Neutrophil (primary cell): Measurements from ENCODE around the gene PTEN.
A peak's percentile ranks its signal among the peaks of the same experiment; 100 is the strongest.
"Not testable (repeated sequence)": the region's sequence is repeated elsewhere in the genome, so short reads cannot be mapped to it uniquely, and the experiment has no call there.

ENCODE experiments used
- H3K27ac ChIP-seq: fragments of 200-600 bp; sonication (generic); 2 replicates; pipeline ENCODE4 v1.5.1; 2016; ENCODE audit warnings: mild to moderate bottlenecking, moderate library complexity
- H3K27me3 ChIP-seq: fragments of 200-600 bp; sonication (generic); 2 replicates; pipeline ENCODE4 v1.6.0; 2016; ENCODE audit warnings: mild to moderate bottlenecking
- H3K36me3 ChIP-seq: fragments of 200-600 bp; sonication (generic); 2 replicates; pipeline ENCODE4 v1.5.1; 2017
- H3K4me1 ChIP-seq, 2 experiments: fragments of 200-600 bp in 1 of 2; sonication (generic) in 1 of 2; 1 replicate in 1 of 2; 2 replicates in 1 of 2; pipeline versions ENCODE4 v1.5.1 to v1.6.1; 2013 to 2016; ENCODE audit warnings: low read depth in 1 of 2, low read length in 1 of 2, mild to moderate bottlenecking in 1 of 2, moderate library complexity in 1 of 2; ENCODE audit not compliant: control insufficient read depth in 1 of 2, insufficient read depth in 1 of 2
- H3K4me3 ChIP-seq, 2 experiments: fragments of 200-600 bp in 1 of 2; sonication (generic) in 1 of 2; 1 replicate in 1 of 2; 2 replicates in 1 of 2; pipeline ENCODE4 v1.5.1; 2013 to 2016; ENCODE audit warnings: low read depth in 1 of 2, low read length in 1 of 2, mild to moderate bottlenecking in 1 of 2, moderate library complexity in 1 of 2
- H3K9me3 ChIP-seq: fragments of 200-600 bp; sonication (generic); 2 replicates; pipeline ENCODE4 v1.5.1; 2016
- TF ChIP-seq, protein P1 (sequence below): fragments of 200-600 bp; sonication (generic); IDR thresholded peaks from 2 replicates; pipeline ENCODE4 v1.5.1; 2016; ENCODE audit warnings: antibody characterized with exemption

Gene PTEN

DNA sequence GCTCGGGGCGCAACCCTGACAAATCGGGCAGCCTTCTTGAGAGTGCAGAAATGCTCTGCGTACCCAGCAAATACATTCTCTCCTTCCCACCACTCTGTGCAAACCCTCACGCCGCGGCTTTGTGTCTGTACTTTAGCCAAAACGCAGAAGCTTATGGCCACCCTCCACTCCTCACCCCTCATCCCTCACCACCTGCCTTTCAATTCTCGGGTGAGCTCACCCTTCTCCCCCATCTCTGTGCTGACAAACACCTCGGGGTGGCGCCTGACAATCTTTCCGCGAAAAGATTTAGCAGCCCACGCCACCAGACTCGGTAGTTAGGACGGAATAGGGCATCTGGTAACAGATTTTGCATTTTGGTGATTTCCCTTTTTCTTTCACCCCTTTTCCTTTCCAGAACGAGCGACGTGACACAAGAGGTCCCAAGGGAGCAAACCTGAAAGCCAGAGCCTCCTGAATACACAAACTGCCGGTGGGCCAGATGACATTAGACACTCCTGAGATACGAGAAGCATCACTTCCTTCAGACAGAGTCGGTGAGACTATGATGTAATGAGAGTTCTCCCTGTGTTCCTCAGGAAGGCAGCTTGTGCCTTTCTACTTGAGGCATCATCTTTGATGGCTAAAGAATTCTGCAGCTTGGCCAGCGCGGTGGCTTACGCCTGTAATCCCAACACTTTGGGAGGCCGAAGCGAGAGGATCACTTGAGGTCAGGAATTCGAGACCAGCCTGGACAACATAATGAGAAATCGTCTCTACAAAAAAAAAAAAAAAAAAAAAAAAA lies 44.7 kb upstream of the PTEN start:
- Histone ChIP-seq H3K4me3 (peak overlapping the region; percentile 80 to 93), H3K9me3 (no peaks in the 10 kb centered on the region), H3K4me1 (peaks cover 20 to 21% of the 10 kb centered on the region in 2 experiments), H3K27me3 (no peaks in the 10 kb centered on the region), H3K27ac (peak overlapping the region; percentile 81), H3K36me3 (no peaks in the 10 kb centered on the region)
- TF ChIP-seq, protein P1, sequence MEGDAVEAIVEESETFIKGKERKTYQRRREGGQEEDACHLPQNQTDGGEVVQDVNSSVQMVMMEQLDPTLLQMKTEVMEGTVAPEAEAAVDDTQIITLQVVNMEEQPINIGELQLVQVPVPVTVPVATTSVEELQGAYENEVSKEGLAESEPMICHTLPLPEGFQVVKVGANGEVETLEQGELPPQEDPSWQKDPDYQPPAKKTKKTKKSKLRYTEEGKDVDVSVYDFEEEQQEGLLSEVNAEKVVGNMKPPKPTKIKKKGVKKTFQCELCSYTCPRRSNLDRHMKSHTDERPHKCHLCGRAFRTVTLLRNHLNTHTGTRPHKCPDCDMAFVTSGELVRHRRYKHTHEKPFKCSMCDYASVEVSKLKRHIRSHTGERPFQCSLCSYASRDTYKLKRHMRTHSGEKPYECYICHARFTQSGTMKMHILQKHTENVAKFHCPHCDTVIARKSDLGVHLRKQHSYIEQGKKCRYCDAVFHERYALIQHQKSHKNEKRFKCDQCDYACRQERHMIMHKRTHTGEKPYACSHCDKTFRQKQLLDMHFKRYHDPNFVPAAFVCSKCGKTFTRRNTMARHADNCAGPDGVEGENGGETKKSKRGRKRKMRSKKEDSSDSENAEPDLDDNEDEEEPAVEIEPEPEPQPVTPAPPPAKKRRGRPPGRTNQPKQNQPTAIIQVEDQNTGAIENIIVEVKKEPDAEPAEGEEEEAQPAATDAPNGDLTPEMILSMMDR = no peak

DNA sequence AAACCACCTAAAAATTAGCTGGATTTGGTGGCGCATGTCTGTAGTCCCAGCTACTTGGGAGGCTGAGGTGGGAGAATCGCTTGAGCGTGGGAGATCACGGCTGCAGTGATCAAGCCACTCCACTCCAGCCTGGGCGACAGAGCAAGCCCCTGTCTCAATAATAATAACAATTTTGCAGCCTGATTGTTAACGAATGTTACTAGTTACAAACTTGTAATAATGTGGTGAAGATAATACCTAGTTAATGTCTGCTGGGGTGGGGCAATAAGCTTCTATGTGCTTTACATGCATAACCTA lies 44.2 kb upstream of the PTEN start:
- TF ChIP-seq, protein P1 = no peak
- H3K27ac ChIP-seq = no peak overlapping the region
- H3K4me1 ChIP-seq = peaks cover 20 to 21% of the 10 kb centered on the region in 2 experiments
- no peaks in the 10 kb centered on the region for H3K9me3 ChIP-seq
- H3K4me3 ChIP-seq = no peak overlapping the region
- no peaks in the 10 kb centered on the region for H3K27me3 ChIP-seq
- no peaks in the 10 kb centered on the region for H3K36me3 ChIP-seq

GRCh38 chr10:87826653-87827052 lies 36.8 kb upstream of the PTEN start:
- Histone ChIP-seq H3K9me3 (no peaks in the 10 kb centered on the region), H3K27ac (no peak overlapping the region), H3K4me1 (no peaks in the 10 kb centered on the region), H3K36me3 (no peaks in the 10 kb centered on the region), H3K27me3 (no peaks in the 10 kb centered on the region), H3K4me3 (no peak overlapping the region)
- TF ChIP-seq, protein P1 = no peak

- H3K27ac ChIP-seq = no peak overlapping the region
Measured at GRCh38 chr10:87827681-87828080, 35.7 kb upstream of the PTEN start.

GRCh38 chr10:87829051-87829450 lies 34.4 kb upstream of the PTEN start:
- not testable (repeated sequence) for H3K4me1 ChIP-seq, H3K27me3 ChIP-seq, H3K4me3 ChIP-seq, H3K9me3 ChIP-seq, H3K36me3 ChIP-seq, H3K27ac ChIP-seq

More at GRCh38 chr10:87827681-87828080, 35.7 kb upstream of the PTEN start:
- no peaks in the 10 kb centered on the region for H3K4me1 ChIP-seq
- no peaks in the 10 kb centered on the region for H3K9me3 ChIP-seq
- no peaks in the 10 kb centered on the region for H3K27me3 ChIP-seq
- H3K4me3 ChIP-seq = no peak overlapping the region
- TF ChIP-seq, protein P1 = no peak
- H3K36me3 ChIP-seq = no peaks in the 10 kb centered on the region

DNA sequence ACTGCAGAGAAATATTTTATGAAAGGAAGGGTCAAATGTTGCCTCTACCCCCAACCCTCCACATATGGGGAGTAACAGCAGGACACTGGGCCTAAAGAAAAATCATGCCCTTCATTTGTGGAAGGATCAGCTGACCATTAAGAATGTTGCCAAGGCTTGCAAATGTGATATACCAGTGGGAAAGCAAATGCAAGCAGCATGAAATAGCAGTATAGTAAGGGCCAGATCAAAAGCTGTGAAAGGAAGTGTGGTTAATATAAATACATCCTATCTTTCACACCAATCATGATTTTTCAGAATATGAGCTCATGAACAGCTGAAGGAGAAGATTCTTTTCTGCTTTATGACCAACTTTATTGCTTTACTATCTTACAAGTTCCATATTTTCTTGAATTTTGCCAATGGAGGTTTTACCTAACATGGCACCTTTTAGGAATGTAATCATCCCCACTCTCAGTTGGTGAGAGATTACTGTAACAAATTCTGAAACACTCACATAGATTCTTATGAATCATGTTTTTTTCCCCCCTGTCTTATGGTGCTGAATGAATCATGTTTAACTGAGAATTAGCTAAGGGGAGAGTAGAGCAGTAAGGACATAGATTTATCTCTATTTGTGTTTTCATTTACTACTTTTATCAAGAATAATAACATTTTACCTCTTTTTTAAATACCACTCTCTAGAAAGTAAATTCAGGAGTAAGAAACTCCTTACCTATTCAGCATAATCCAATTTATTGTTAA lies 33.3 kb upstream of the PTEN start:
- Histone ChIP-seq H3K36me3 (no peaks in the 10 kb centered on the region), H3K4me1 (no peaks in the 10 kb centered on the region), H3K27ac (no peak overlapping the region), H3K27me3 (no peaks in the 10 kb centered on the region), H3K9me3 (no peaks in the 10 kb centered on the region), H3K4me3 (no peak overlapping the region)
- TF ChIP-seq, protein P1 = no peak
